Activated CD8-positive, alpha-beta memory T cell treated with anti-CD3 and anti-CD28 coated beads for 24 hours (primary cell): Measurements from ENCODE around the gene CCDC179.

ENCODE experiments used
- DNase-seq: peaks from one replicate; pipeline ENCODE4 v3.0.0-alpha.2; 2020

Gene CCDC179

GRCh38 chr11:22860241-22860640 lies at the start of gene CCDC179:
Gene CCDC179 (minus strand): TSS chr11:22860474. CDS start chr11:22860421, 53 bp downstream.
- no peak for DNase-seq

GRCh38 chr11:22903782-22904181 lies 43.5 kb upstream of the CCDC179 start:
- DNase-seq, result no peak

- no peak for DNase-seq
Measured at GRCh38 chr11:22901603-22902002, 41.3 kb upstream of the CCDC179 start.

- DNase-seq, result no peak
Measured at GRCh38 chr11:22900764-22901486, 40.7 kb upstream of the CCDC179 start.

- no peak for DNase-seq
Measured at GRCh38 chr11:22898036-22898435, 37.8 kb upstream of the CCDC179 start.

- DNase-seq, result no peak
Measured at GRCh38 chr11:22890227-22890626, 30.0 kb upstream of the CCDC179 start.

- no peak for DNase-seq
Measured at GRCh38 chr11:22884217-22884616, 23.9 kb upstream of the CCDC179 start.

- DNase-seq, result no peak
Measured at GRCh38 chr11:22879630-22880029, 19.4 kb upstream of the CCDC179 start.

GRCh38 chr11:22878604-22879003 lies 18.3 kb upstream of the CCDC179 start:
- no peak for DNase-seq

- no peak for DNase-seq
Measured at GRCh38 chr11:22878039-22878438, 17.8 kb upstream of the CCDC179 start.

- DNase-seq, result peak; percentile 66
Measured at GRCh38 chr11:22875869-22876473, 15.7 kb upstream of the CCDC179 start.

- no peak for DNase-seq
Measured at GRCh38 chr11:22869325-22869724, 9.1 kb upstream of the CCDC179 start.

- no peak for DNase-seq
Measured at GRCh38 chr11:22859756-22860155, 518 bp downstream of the CCDC179 start.

GRCh38 chr11:22851477-22851876 lies 8.8 kb downstream of the CCDC179 start:
- DNase-seq, result no peak

- DNase-seq, result no peak
Measured at GRCh38 chr11:22846726-22847125, 13.5 kb downstream of the CCDC179 start.

- DNase-seq, result no peak
Measured at GRCh38 chr11:22832315-22833015, 27.8 kb downstream of the CCDC179 start.

GRCh38 chr11:22830082-22830414 lies 30.2 kb downstream of the CCDC179 start:
- no peak for DNase-seq

- peak; percentile 97 for DNase-seq
Measured at GRCh38 chr11:22829231-22830081, 30.8 kb downstream of the CCDC179 start, which contains the start of gene SVIP. Gene SVIP (minus strand): TSS chr11:22829801. CDS start chr11:22829748, 53 bp downstream.

GRCh38 chr11:22828373-22828772 lies 31.9 kb downstream of the CCDC179 start:
- DNase-seq, result no peak

- DNase-seq, result no peak
Measured at GRCh38 chr11:22822203-22822602, 38.1 kb downstream of the CCDC179 start.

GRCh38 chr11:22809893-22810292 lies 50.4 kb downstream of the CCDC179 start:
- no peak for DNase-seq

- DNase-seq, result no peak
Measured at GRCh38 chr11:22808571-22809197, 51.6 kb downstream of the CCDC179 start.
